PC-3 (cell line): ENCODE data around the gene BACH2.

Experiments used
- EZH2 ChIP-seq: fragments of 300-600 bp; sonication (generic); IDR thresholded peaks from one replicate; pipeline ENCODE4 v1.6.1; 2017; ENCODE audit warnings: antibody characterized with exemption, mild to moderate bottlenecking, low read length; ENCODE audit not compliant: unreplicated experiment
- TF ChIP-seq, protein P1 (sequence below): fragments of 300-600 bp; sonication (generic); conservative IDR thresholded peaks from 2 replicates; pipeline ENCODE4 v1.5.1; 2017; ENCODE audit warnings: antibody characterized with exemption, low read depth, mild to moderate bottlenecking, low read length

- TF ChIP-seq, protein P1, sequence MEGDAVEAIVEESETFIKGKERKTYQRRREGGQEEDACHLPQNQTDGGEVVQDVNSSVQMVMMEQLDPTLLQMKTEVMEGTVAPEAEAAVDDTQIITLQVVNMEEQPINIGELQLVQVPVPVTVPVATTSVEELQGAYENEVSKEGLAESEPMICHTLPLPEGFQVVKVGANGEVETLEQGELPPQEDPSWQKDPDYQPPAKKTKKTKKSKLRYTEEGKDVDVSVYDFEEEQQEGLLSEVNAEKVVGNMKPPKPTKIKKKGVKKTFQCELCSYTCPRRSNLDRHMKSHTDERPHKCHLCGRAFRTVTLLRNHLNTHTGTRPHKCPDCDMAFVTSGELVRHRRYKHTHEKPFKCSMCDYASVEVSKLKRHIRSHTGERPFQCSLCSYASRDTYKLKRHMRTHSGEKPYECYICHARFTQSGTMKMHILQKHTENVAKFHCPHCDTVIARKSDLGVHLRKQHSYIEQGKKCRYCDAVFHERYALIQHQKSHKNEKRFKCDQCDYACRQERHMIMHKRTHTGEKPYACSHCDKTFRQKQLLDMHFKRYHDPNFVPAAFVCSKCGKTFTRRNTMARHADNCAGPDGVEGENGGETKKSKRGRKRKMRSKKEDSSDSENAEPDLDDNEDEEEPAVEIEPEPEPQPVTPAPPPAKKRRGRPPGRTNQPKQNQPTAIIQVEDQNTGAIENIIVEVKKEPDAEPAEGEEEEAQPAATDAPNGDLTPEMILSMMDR, result no peak
- no peak for TF ChIP-seq EZH2
Measured at GRCh38 chr6:89924231-89924630, 372.4 kb downstream of the BACH2 start.
